HepG2 (cell line): ENCODE results near the gene MESD. TPM values are rescaled to one million over a fixed set of nuclear protein-coding genes. Genes with fewer than 3 reads are reported as not detected.

Experiments
- AGO2 ChIP-seq: fragments of 200-400 bp; formaldehyde crosslinking; optimal IDR thresholded peaks from 2 replicates; pipeline ENCODE3; 2017; ENCODE audit warnings: mild to moderate bottlenecking, low read depth, low read length, moderate library complexity
- CENPX ChIP-seq: sonication (generic); formaldehyde crosslinking; IDR thresholded peaks from 2 replicates; pipeline ENCODE4 v1.9.0; 2021; ENCODE audit warnings: mild to moderate bottlenecking, missing genetic modification reagents, moderate library complexity
- GFI1 ChIP-seq: sonication (generic); formaldehyde crosslinking; IDR thresholded peaks from 2 replicates; pipeline ENCODE4 v1.5.0; 2020; ENCODE audit warnings: missing genetic modification reagents, mild to moderate bottlenecking, borderline replicate concordance
- HMG20B ChIP-seq: conservative IDR thresholded peaks from 2 replicates; pipeline ENCODE4 v1.6.1; 2016; ENCODE audit warnings: missing genetic modification reagents, missing compliant biosample characterization
- HOXA3 ChIP-seq: sonication (generic); formaldehyde crosslinking; IDR thresholded peaks from 2 replicates; pipeline ENCODE4 v1.5.0; 2020; ENCODE audit warnings: missing genetic modification reagents
- IRF2 ChIP-seq: IDR thresholded peaks from 2 replicates; pipeline ENCODE4 v1.6.1; 2018; ENCODE audit warnings: missing genetic modification reagents, missing compliant biosample characterization
- JARID2 ChIP-seq: sonication (generic); formaldehyde crosslinking; IDR thresholded peaks from 2 replicates; pipeline ENCODE4 v1.8.1; 2023; ENCODE audit warnings: missing genetic modification reagents, inconsistent platforms; ENCODE audit not compliant: insufficient replicate concordance
- KLF15 ChIP-seq: sonication (generic); formaldehyde crosslinking; IDR thresholded peaks from 2 replicates; pipeline ENCODE4 v1.8.1; 2023; ENCODE audit warnings: borderline replicate concordance, mild to moderate bottlenecking, inconsistent platforms, missing genetic modification reagents, mixed read lengths
- MBNL3 ChIP-seq: fragments of 250-450 bp; sonication (Bioruptor Pico); conservative IDR thresholded peaks from 2 replicates; pipeline ENCODE4 v1.8.0; 2022; ENCODE audit warnings: mild to moderate bottlenecking, inconsistent platforms
- NFIB ChIP-seq: sonication (generic); formaldehyde crosslinking; IDR thresholded peaks from 2 replicates; pipeline ENCODE4 v1.9.0; 2021; ENCODE audit warnings: missing genetic modification reagents, mild to moderate bottlenecking, borderline replicate concordance
- PAF1 ChIP-seq: IDR thresholded peaks from 2 replicates; pipeline ENCODE4 v1.6.1; 2016; ENCODE audit warnings: missing genetic modification reagents, missing compliant biosample characterization
- RBFOX2 ChIP-seq: fragments of 200-400 bp; formaldehyde crosslinking; IDR thresholded peaks from 2 replicates; pipeline ENCODE4 v1.6.1; 2017; ENCODE audit warnings: low read depth, mild to moderate bottlenecking, low read length
- RORA ChIP-seq: sonication (generic); formaldehyde crosslinking; IDR thresholded peaks from 2 replicates; pipeline ENCODE4 v1.5.0; 2020; ENCODE audit warnings: mild to moderate bottlenecking, missing genetic modification reagents, moderate library complexity
- SCMH1 ChIP-seq: sonication (generic); formaldehyde crosslinking; IDR thresholded peaks from 2 replicates; pipeline ENCODE4 v1.9.0; 2021; ENCODE audit warnings: missing genetic modification reagents, mild to moderate bottlenecking, borderline replicate concordance
- SNRNP70 ChIP-seq: fragments of 200-400 bp; formaldehyde crosslinking; IDR thresholded peaks from 2 replicates; pipeline ENCODE4 v1.6.1; 2017; ENCODE audit warnings: mild to moderate bottlenecking, low read depth, low read length, moderate library complexity
- SOX6 ChIP-seq, 2 experiments: fragments of 450-650 bp in 1 of 2; sonication (generic) in 1 of 2; formaldehyde crosslinking in 1 of 2; IDR thresholded peaks; 2 replicates each; pipeline versions ENCODE4 v1.4.0 to v1.6.1; 2017 to 2020; ENCODE audit warnings: antibody characterized with exemption in 1 of 2, mild to moderate bottlenecking in 1 of 2, missing genetic modification reagents in 1 of 2
- XBP1 ChIP-seq: sonication (generic); formaldehyde crosslinking; IDR thresholded peaks from 2 replicates; pipeline ENCODE4 v1.5.0; 2020; ENCODE audit warnings: missing genetic modification reagents
- ZFP36L1 ChIP-seq: sonication (generic); formaldehyde crosslinking; IDR thresholded peaks from 2 replicates; pipeline ENCODE4 v1.8.0; 2022; ENCODE audit warnings: mild to moderate bottlenecking, missing genetic modification reagents, moderate library complexity
- ZNF446 ChIP-seq: sonication (generic); formaldehyde crosslinking; IDR thresholded peaks from 2 replicates; pipeline ENCODE4 v1.5.0; 2020; ENCODE audit warnings: mild to moderate bottlenecking, missing genetic modification reagents
- ZNF615 ChIP-seq: sonication (generic); formaldehyde crosslinking; IDR thresholded peaks from 2 replicates; pipeline ENCODE4 v1.5.0; 2020; ENCODE audit warnings: mild to moderate bottlenecking, missing genetic modification reagents, borderline replicate concordance
- ZNF713 ChIP-seq: sonication (generic); formaldehyde crosslinking; IDR thresholded peaks from 2 replicates; pipeline ENCODE4 v1.4.0; 2020; ENCODE audit warnings: mild to moderate bottlenecking, missing genetic modification reagents
- ZNF737 ChIP-seq: sonication (generic); formaldehyde crosslinking; IDR thresholded peaks from 2 replicates; pipeline ENCODE4 v1.5.0; 2020; ENCODE audit warnings: missing genetic modification reagents, mild to moderate bottlenecking, borderline replicate concordance
- ZNF841 ChIP-seq: sonication (generic); formaldehyde crosslinking; IDR thresholded peaks from 2 replicates; pipeline ENCODE4 v1.8.1; 2023; ENCODE audit warnings: missing genetic modification reagents, borderline replicate concordance
- ZSCAN22 ChIP-seq: sonication (generic); formaldehyde crosslinking; IDR thresholded peaks from 2 replicates; pipeline ENCODE4 v1.4.0; 2020; ENCODE audit warnings: mild to moderate bottlenecking, missing genetic modification reagents
- polyA plus RNA-seq, 8 experiments: library from polyadenylated mRNA; depleted of rRNA in 3 of 8; stranded (reverse) in 7 of 8; unstranded in 1 of 8; fragments of >200 nt; fragmentation: Illumina TruSeq in 4 of 8; extraction: Trizol in 4 of 8; gene quantifications; 2 replicates each; pipeline versions ENCODE4 v1.2.1 to v1.2.3, GENCODE V29; 2011 to 2016; ENCODE audit warnings: low read depth in 4 of 8, missing spikeins in 1 of 8, mixed read lengths in 1 of 8; ENCODE audit not compliant: insufficient read depth in 1 of 8
- total RNA-seq, 5 experiments: library from RNA; depleted of rRNA; stranded (reverse); fragments of >200 nt; fragmentation: Illumina TruSeq; extraction: Trizol; gene quantifications; 2 replicates each; pipeline ENCODE4 v1.2.3, GENCODE V29; 2016; ENCODE audit warnings: low read depth in 1 of 5
- TF ChIP-seq, protein P1 (sequence below): sonication (generic); formaldehyde crosslinking; IDR thresholded peaks from 2 replicates; pipeline ENCODE4 v1.8.1; 2022; ENCODE audit warnings: low read depth, mild to moderate bottlenecking, missing genetic modification reagents
- TF ChIP-seq, protein P2 (sequence below): sonication (generic); formaldehyde crosslinking; IDR thresholded peaks from 2 replicates; pipeline ENCODE4 v1.4.0; 2020; ENCODE audit warnings: missing genetic modification reagents, mild to moderate bottlenecking, borderline replicate concordance

Gene MESD
- total and polyA plus RNA-seq, 2 of the 13 experiments (the other 11 are each of a cell fraction or from before 2014, with no cell fraction given): 18.0 to 46.2 TPM

DNA sequence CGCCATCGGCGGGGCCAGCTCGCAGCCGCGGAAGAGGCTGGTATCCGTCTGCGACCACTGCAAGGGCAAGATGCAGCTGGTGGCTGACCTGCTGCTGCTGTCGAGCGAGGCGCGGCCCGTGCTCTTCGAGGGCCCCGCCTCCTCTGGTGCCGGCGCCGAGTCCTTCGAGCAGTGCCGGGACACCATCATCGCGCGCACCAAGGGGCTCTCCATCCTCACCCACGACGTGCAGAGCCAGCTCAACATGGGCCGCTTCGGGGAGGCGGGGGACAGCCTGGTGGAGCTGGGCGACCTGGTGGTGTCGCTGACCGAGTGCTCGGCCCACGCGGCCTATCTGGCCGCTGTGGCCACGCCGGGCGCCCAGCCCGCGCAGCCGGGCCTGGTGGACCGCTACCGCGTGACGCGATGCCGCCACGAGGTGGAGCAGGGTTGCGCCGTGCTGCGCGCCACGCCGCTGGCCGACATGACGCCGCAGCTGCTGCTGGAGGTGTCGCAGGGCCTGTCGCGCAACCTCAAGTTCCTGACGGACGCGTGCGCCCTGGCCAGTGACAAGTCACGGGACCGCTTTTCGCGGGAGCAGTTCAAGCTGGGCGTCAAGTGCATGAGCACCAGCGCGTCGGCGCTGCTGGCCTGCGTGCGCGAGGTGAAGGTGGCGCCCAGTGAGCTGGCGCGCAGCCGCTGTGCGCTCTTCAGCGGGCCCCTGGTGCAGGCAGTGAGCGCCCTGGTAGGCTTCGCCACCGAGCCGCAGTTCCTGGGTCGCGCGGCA, 12.9 kb upstream of the MESD start (continued):
- TF ChIP-seq, protein P1, sequence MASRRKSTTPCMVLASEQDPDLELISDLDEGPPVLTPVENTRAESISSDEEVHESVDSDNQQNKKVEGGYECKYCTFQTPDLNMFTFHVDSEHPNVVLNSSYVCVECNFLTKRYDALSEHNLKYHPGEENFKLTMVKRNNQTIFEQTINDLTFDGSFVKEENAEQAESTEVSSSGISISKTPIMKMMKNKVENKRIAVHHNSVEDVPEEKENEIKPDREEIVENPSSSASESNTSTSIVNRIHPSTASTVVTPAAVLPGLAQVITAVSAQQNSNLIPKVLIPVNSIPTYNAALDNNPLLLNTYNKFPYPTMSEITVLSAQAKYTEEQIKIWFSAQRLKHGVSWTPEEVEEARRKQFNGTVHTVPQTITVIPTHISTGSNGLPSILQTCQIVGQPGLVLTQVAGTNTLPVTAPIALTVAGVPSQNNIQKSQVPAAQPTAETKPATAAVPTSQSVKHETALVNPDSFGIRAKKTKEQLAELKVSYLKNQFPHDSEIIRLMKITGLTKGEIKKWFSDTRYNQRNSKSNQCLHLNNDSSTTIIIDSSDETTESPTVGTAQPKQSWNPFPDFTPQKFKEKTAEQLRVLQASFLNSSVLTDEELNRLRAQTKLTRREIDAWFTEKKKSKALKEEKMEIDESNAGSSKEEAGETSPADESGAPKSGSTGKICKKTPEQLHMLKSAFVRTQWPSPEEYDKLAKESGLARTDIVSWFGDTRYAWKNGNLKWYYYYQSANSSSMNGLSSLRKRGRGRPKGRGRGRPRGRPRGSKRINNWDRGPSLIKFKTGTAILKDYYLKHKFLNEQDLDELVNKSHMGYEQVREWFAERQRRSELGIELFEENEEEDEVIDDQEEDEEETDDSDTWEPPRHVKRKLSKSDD (CRISPR knock-in tag): peak; percentile 61; the same call in 1 of the 2 replicates
- TF ChIP-seq PAF1 (CRISPR knock-in tag) (no peak), ZNF737 (CRISPR knock-in tag) (no peak), RBFOX2 (peak; percentile 60; the same call in 1 of the 2 replicates), KLF15 (CRISPR knock-in tag) (no peak), SOX6 (IDR thresholded peaks at IDR 0.05) (no peak), SOX6 (CRISPR knock-in tag; IDR thresholded peaks at IDR 0.05) (no peak), ZNF713 (CRISPR knock-in tag) (no peak), AGO2 (peak; percentile 71), ZSCAN22 (CRISPR knock-in tag) (no peak), NFIB (CRISPR knock-in tag) (no peak), ZNF446 (CRISPR knock-in tag) (no peak), MBNL3 (CRISPR knock-in tag) (no peak), ZNF615 (CRISPR knock-in tag) (no peak), SCMH1 (CRISPR knock-in tag) (no peak), CENPX (no peak), HOXA3 (CRISPR knock-in tag) (peak; percentile 51), SNRNP70 (no peak), ZNF841 (CRISPR knock-in tag) (no peak), XBP1 (CRISPR knock-in tag) (no peak), JARID2 (no peak), HMG20B (no peak), IRF2 (CRISPR knock-in tag) (no peak), RORA (no peak), ZFP36L1 (CRISPR knock-in tag) (no peak), GFI1 (no peak)
- TF ChIP-seq, protein P2, sequence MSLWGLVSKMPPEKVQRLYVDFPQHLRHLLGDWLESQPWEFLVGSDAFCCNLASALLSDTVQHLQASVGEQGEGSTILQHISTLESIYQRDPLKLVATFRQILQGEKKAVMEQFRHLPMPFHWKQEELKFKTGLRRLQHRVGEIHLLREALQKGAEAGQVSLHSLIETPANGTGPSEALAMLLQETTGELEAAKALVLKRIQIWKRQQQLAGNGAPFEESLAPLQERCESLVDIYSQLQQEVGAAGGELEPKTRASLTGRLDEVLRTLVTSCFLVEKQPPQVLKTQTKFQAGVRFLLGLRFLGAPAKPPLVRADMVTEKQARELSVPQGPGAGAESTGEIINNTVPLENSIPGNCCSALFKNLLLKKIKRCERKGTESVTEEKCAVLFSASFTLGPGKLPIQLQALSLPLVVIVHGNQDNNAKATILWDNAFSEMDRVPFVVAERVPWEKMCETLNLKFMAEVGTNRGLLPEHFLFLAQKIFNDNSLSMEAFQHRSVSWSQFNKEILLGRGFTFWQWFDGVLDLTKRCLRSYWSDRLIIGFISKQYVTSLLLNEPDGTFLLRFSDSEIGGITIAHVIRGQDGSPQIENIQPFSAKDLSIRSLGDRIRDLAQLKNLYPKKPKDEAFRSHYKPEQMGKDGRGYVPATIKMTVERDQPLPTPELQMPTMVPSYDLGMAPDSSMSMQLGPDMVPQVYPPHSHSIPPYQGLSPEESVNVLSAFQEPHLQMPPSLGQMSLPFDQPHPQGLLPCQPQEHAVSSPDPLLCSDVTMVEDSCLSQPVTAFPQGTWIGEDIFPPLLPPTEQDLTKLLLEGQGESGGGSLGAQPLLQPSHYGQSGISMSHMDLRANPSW (CRISPR knock-in tag): no peak
